H9 (cell line): ENCODE data around the gene SPHK2. TPM values are rescaled to one million over a fixed set of nuclear protein-coding genes. Genes with fewer than 3 reads are reported as not detected.

Source experiments
- DNase-seq: peaks from one replicate; pipeline ENCODE4 v3.0.0-alpha.2; 2017
- H2AFZ ChIP-seq: one replicate; pipeline ENCODE4 v1.6.1; 2013; ENCODE audit warnings: mild to moderate bottlenecking, low read length, control low read depth, moderate library complexity
- H2AK5ac ChIP-seq: 2 replicates; pipeline ENCODE4 v1.6.1; 2013; ENCODE audit warnings: low read length, control low read depth, mixed read lengths; ENCODE audit not compliant: insufficient read length
- H2BK120ac ChIP-seq: one replicate; pipeline ENCODE4 v1.6.1; 2013; ENCODE audit warnings: low read depth, mild to moderate bottlenecking, low read length, control low read depth, inconsistent platforms; ENCODE audit not compliant: poor library complexity, severe bottlenecking
- H2BK12ac ChIP-seq: 2 replicates; pipeline ENCODE4 v1.6.1; 2013; ENCODE audit warnings: low read length, control low read depth, mixed read lengths, low read depth; ENCODE audit not compliant: insufficient read length
- H2BK15ac ChIP-seq: 2 replicates; pipeline ENCODE4 v1.6.1; 2013; ENCODE audit warnings: low read depth, low read length, control low read depth
- H2BK20ac ChIP-seq: one replicate; pipeline ENCODE4 v1.6.1; 2013; ENCODE audit warnings: low read depth, mild to moderate bottlenecking, low read length, control low read depth, inconsistent platforms; ENCODE audit not compliant: poor library complexity, severe bottlenecking
- H2BK5ac ChIP-seq: 2 replicates; pipeline ENCODE4 v1.6.1; 2013; ENCODE audit warnings: low read length, control low read depth, mixed read lengths; ENCODE audit not compliant: insufficient read length
- H3K14ac ChIP-seq: 2 replicates; pipeline ENCODE4 v1.6.1; 2013; ENCODE audit warnings: low read length, control low read depth; ENCODE audit not compliant: insufficient read depth
- H3K18ac ChIP-seq: 2 replicates; pipeline ENCODE4 v1.6.1; 2013; ENCODE audit warnings: low read depth, mild to moderate bottlenecking, mixed read lengths, low read length, control low read depth; ENCODE audit not compliant: insufficient read length
- H3K23ac ChIP-seq: 2 replicates; pipeline ENCODE4 v1.6.1; 2013; ENCODE audit warnings: low read length, control low read depth, mixed read lengths, low read depth; ENCODE audit not compliant: insufficient read length
- H3K23me2 ChIP-seq: 2 replicates; pipeline ENCODE4 v1.6.1; 2013; ENCODE audit warnings: low read depth, mild to moderate bottlenecking, mixed read lengths, low read length, control low read depth; ENCODE audit not compliant: insufficient read length, poor library complexity, severe bottlenecking
- H3K27ac ChIP-seq: 2 replicates; pipeline ENCODE4 v1.5.1; 2013; ENCODE audit warnings: low read length, control low read depth, mixed read lengths, low read depth; ENCODE audit not compliant: insufficient read length
- H3K27me3 ChIP-seq: 2 replicates; pipeline ENCODE4 v1.6.1; 2013; ENCODE audit warnings: low read length, control low read depth, inconsistent platforms; ENCODE audit not compliant: insufficient read depth
- H3K4ac ChIP-seq: 2 replicates; pipeline ENCODE4 v1.6.1; 2013; ENCODE audit warnings: low read depth, mild to moderate bottlenecking, control low read depth, inconsistent platforms, low read length, moderate library complexity
- H3K4me1 ChIP-seq: 2 replicates; pipeline ENCODE4 v1.6.1; 2013; ENCODE audit warnings: low read length, control low read depth, inconsistent platforms; ENCODE audit not compliant: insufficient read depth
- H3K4me2 ChIP-seq: 2 replicates; pipeline ENCODE4 v1.6.1; 2013; ENCODE audit warnings: low read length, control low read depth, mixed read lengths; ENCODE audit not compliant: insufficient read length, insufficient read depth
- H3K56ac ChIP-seq: 2 replicates; pipeline ENCODE4 v1.6.1; 2013; ENCODE audit warnings: low read depth, mild to moderate bottlenecking, mixed read lengths, low read length, control low read depth; ENCODE audit not compliant: insufficient read length
- H3K79me1 ChIP-seq: 2 replicates; pipeline ENCODE4 v1.6.1; 2013; ENCODE audit warnings: low read depth, mild to moderate bottlenecking, moderate library complexity, low read length, control low read depth, inconsistent platforms; ENCODE audit not compliant: insufficient read depth, poor library complexity, severe bottlenecking
- H3K79me2 ChIP-seq: 2 replicates; pipeline ENCODE4 v1.6.1; 2013; ENCODE audit warnings: low read length, control low read depth, inconsistent platforms; ENCODE audit not compliant: insufficient read depth
- H3K9ac ChIP-seq: 2 replicates; pipeline ENCODE4 v1.6.1; 2013; ENCODE audit warnings: low read length, control low read depth, mixed read lengths; ENCODE audit not compliant: insufficient read length; ENCODE audit errors: extremely low read depth
- H3K9me3 ChIP-seq: one replicate; pipeline ENCODE4 v1.6.1; 2013; ENCODE audit warnings: low read depth, low read length, inconsistent platforms; ENCODE audit not compliant: control insufficient read depth
- H3T11ph ChIP-seq: one replicate; pipeline ENCODE4 v1.6.1; 2013; ENCODE audit warnings: mild to moderate bottlenecking, low read length, control low read depth, inconsistent platforms
- H4K20me1 ChIP-seq: one replicate; pipeline ENCODE4 v1.6.1; 2013; ENCODE audit not compliant: control insufficient read depth, insufficient read length, insufficient read depth
- H4K5ac ChIP-seq: 2 replicates; pipeline ENCODE4 v1.6.1; 2013; ENCODE audit warnings: low read depth, mild to moderate bottlenecking, mixed read lengths, low read length, control low read depth; ENCODE audit not compliant: insufficient read length
- H4K8ac ChIP-seq: replicated peaks from 2 replicates; pipeline ENCODE4 v1.6.1; 2013; ENCODE audit warnings: low read length, control low read depth, mixed read lengths, low read depth; ENCODE audit not compliant: insufficient read length
- H4K91ac ChIP-seq: 2 replicates; pipeline ENCODE4 v1.6.1; 2013; ENCODE audit warnings: low read depth, mild to moderate bottlenecking, moderate library complexity, mixed read lengths, low read length, control low read depth; ENCODE audit not compliant: insufficient read length
- H3K27ac Mint-ChIP-seq, 3 experiments: 2 replicates in 2 of 3; 3 replicates in 1 of 3; pipeline ENCODE4 v1.8.0; 2020 to 2021; ENCODE audit warnings: mixed read lengths in 3 of 3, mild to moderate bottlenecking in 1 of 3, moderate library complexity in 1 of 3
- H3K27me3 Mint-ChIP-seq: 2 replicates; pipeline ENCODE4 v1.8.0; 2021; ENCODE audit warnings: low read depth, mild to moderate bottlenecking, moderate library complexity, mixed read lengths
- H3K36me3 Mint-ChIP-seq, 3 experiments: 2 replicates in 2 of 3; 3 replicates in 1 of 3; pipeline ENCODE4 v1.8.0; 2020 to 2021; ENCODE audit warnings: low read depth in 3 of 3, mixed read lengths in 3 of 3; ENCODE audit not compliant: insufficient read depth in 1 of 3
- H3K4me1 Mint-ChIP-seq, 2 experiments: 2 replicates each; pipeline ENCODE4 v1.8.0; 2020; ENCODE audit warnings: mixed read lengths in 2 of 2
- H3K4me3 Mint-ChIP-seq, 2 experiments: 2 replicates in 1 of 2; 3 replicates in 1 of 2; pipeline ENCODE4 v1.8.0; 2020 to 2021; ENCODE audit warnings: mild to moderate bottlenecking in 2 of 2, mixed read lengths in 2 of 2, moderate library complexity in 1 of 2
- H3K9me3 Mint-ChIP-seq, 2 experiments: 2 replicates in 1 of 2; 3 replicates in 1 of 2; pipeline ENCODE4 v1.8.0; 2020; ENCODE audit warnings: mild to moderate bottlenecking in 2 of 2, mixed read lengths in 2 of 2, moderate library complexity in 1 of 2
- CTCF ChIP-seq: fragments of 200-600 bp; sonication (generic); conservative IDR thresholded peaks from 3 replicates; pipeline ENCODE4 v1.8.0; 2021; ENCODE audit warnings: antibody characterized with exemption, mild to moderate bottlenecking
- WGBS: extraction: QIAGEN DNeasy Blood & Tissue Kit; methylation state at CpG from one replicate; pipeline ENCODE4 v1.1.7; 2013; ENCODE audit warnings: missing lambda C conversion rate, low lambda C conversion rate, mixed read lengths; ENCODE audit not compliant: insufficient read length; ENCODE audit errors: extremely low coverage; 5-methylcytosine and 5-hydroxymethylcytosine counted together
- total RNA-seq: library from RNA; stranded (reverse); gene quantifications from 2 replicates; pipeline ENCODE4 v1.2.1, GENCODE V29; 2021

SPHK2 gene
- total RNA-seq, 1 experiment from 2014 or later, result 57.2 TPM

- Mint-ChIP-seq H3K27me3 (peaks cover 10% of the 10 kb centered on the region), H3K27ac (no peak overlapping the region; a peak in 1 of 7 replicates), H3K9me3 (no peaks in the 10 kb centered on the region), H3K4me3 (no peak overlapping the region), H3K4me1 (no peaks in the 10 kb centered on the region), H3K36me3 (no peaks in the 10 kb centered on the region)
- Histone ChIP-seq H2BK120ac (no peak overlapping the region), H3K4ac (no peak overlapping the region), H3K9me3 (no peaks in the 10 kb centered on the region), H2BK5ac (no peak overlapping the region), H3K4me2 (no peak overlapping the region), H4K8ac (no peak overlapping the region), H3K27ac (no peak overlapping the region), H3K4me1 (no peaks in the 10 kb centered on the region), H3K23me2 (no peaks in the 10 kb centered on the region), H4K20me1 (no peaks in the 10 kb centered on the region), H4K91ac (no peak overlapping the region), H3K56ac (no peak overlapping the region), H2BK12ac (no peak overlapping the region), H3K79me1 (no peaks in the 10 kb centered on the region), H3K14ac (no peak overlapping the region), H4K5ac (no peak overlapping the region), H2BK20ac (no peak overlapping the region), H3K9ac (no peak overlapping the region), H3K79me2 (no peaks in the 10 kb centered on the region), H2AFZ (no peak overlapping the region), H3K18ac (no peak overlapping the region), H3K23ac (no peak overlapping the region), H3T11ph (no peak overlapping the region), H2AK5ac (no peak overlapping the region), H3K27me3 (no peaks in the 10 kb centered on the region), H2BK15ac (no peak overlapping the region)
- no CpG with 5 or more reads among the region's 6 CpGs for WGBS
- DNase-seq, result no peak
- no peak for TF ChIP-seq CTCF
These were observed 23.5 kb upstream of the SPHK2 start for GRCh38 chr19:48595833-48596232.
